ENCODE measurements around the gene GLE1.

DNA sequence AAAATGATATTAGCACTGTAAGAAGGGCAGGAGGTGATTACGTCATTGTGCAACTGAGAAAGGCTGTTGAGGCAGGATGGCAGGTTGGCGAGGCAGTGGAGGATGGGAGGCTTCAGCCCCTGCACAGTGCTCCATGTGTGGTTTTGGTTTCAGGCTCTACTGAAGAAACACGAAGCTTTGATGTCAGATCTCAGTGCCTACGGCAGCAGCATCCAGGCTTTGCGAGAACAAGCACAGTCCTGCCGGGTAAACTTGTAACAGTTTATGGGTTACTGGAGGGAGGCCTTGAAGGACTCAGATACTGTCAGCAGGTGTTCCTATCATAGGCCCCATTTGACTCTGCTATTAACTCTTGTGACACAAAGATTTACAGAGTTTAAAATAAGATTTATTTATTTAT, 82.9 kb downstream of the GLE1 start:
- no peak for TF ChIP-seq SUZ12 (IDR thresholded peaks at IDR 0.05)
- TF ChIP-seq BHLHE40 (IDR thresholded peaks at IDR 0.05; ENCODE audit: borderline replicate concordance) = no peak
- TF ChIP-seq TARDBP (IDR thresholded peaks at IDR 0.05) = no peak
- no peak for TF ChIP-seq SP1 (IDR thresholded peaks at IDR 0.05)
- no peak for TF ChIP-seq FOXA1 (IDR thresholded peaks at IDR 0.05)
- TF ChIP-seq FOXM1 (IDR thresholded peaks at IDR 0.05; ENCODE audit: borderline replicate concordance) = no peak
- TF ChIP-seq ELF4 (IDR thresholded peaks at IDR 0.05) = no peak
- no peak for TF ChIP-seq ARNT (IDR thresholded peaks at IDR 0.05)
- TF ChIP-seq FOXK2 (IDR thresholded peaks at IDR 0.05) = no peak
- TF ChIP-seq, protein P1, sequence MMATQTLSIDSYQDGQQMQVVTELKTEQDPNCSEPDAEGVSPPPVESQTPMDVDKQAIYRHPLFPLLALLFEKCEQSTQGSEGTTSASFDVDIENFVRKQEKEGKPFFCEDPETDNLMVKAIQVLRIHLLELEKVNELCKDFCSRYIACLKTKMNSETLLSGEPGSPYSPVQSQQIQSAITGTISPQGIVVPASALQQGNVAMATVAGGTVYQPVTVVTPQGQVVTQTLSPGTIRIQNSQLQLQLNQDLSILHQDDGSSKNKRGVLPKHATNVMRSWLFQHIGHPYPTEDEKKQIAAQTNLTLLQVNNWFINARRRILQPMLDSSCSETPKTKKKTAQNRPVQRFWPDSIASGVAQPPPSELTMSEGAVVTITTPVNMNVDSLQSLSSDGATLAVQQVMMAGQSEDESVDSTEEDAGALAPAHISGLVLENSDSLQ (IDR thresholded peaks at IDR 0.05) = no peak
- no peak for TF ChIP-seq ZNF384 (IDR thresholded peaks at IDR 0.05)
- TF ChIP-seq NFRKB (IDR thresholded peaks at IDR 0.05) = no peak
- TF ChIP-seq HDGF (IDR thresholded peaks at IDR 0.05; ENCODE audit: borderline replicate concordance) = no peak
